Osteocyte (in vitro differentiated cells): ENCODE results near the gene GOLGA3. TPM values are rescaled to one million over a fixed set of nuclear protein-coding genes. Genes with fewer than 3 reads are reported as not detected.
"Not testable (repeated sequence)": the region's sequence is repeated elsewhere in the genome, so short reads cannot be mapped to it uniquely, and the experiment has no call there.

ENCODE experiments used
- DNase-seq: peaks from one replicate; pipeline ENCODE4 v3.0.0; 2021; ENCODE audit warnings: mixed read lengths; ENCODE audit not compliant: unreplicated experiment; ENCODE audit errors: extremely low spot score
- H3K27ac Mint-ChIP-seq: one replicate; pipeline ENCODE4 v1.8.0; 2021; ENCODE audit warnings: mild to moderate bottlenecking, mixed read lengths; ENCODE audit not compliant: unreplicated experiment
- H3K27me3 Mint-ChIP-seq: one replicate; pipeline ENCODE4 v1.8.0; 2021; ENCODE audit warnings: mixed read lengths; ENCODE audit not compliant: unreplicated experiment
- H3K36me3 Mint-ChIP-seq: one replicate; pipeline ENCODE4 v1.8.0; 2021; ENCODE audit warnings: mixed read lengths; ENCODE audit not compliant: unreplicated experiment
- H3K4me1 Mint-ChIP-seq: one replicate; pipeline ENCODE4 v1.8.0; 2021; ENCODE audit warnings: mixed read lengths; ENCODE audit not compliant: unreplicated experiment
- H3K4me3 Mint-ChIP-seq: one replicate; pipeline ENCODE4 v1.8.0; 2021; ENCODE audit warnings: mild to moderate bottlenecking, moderate library complexity, mixed read lengths; ENCODE audit not compliant: unreplicated experiment
- H3K9me3 Mint-ChIP-seq: one replicate; pipeline ENCODE4 v1.8.0; 2021; ENCODE audit warnings: mixed read lengths; ENCODE audit not compliant: unreplicated experiment
- CTCF ChIP-seq: fragments of 200-600 bp; sonication (generic); IDR thresholded peaks from 2 replicates; pipeline ENCODE4 v1.5.0; 2021; ENCODE audit warnings: antibody characterized with exemption, mild to moderate bottlenecking, moderate library complexity
- total RNA-seq: library from RNA; stranded (reverse); gene quantifications from 2 replicates; pipeline ENCODE4 v1.2.1, GENCODE V29; 2021

The GOLGA3 gene
- total RNA-seq, 1 donor from 2014 or later = 104 TPM

- no peaks in the 10 kb centered on the region for H3K4me1 Mint-ChIP-seq
- H3K36me3 Mint-ChIP-seq = peaks cover 47% of the 10 kb centered on the region
- no peak for TF ChIP-seq CTCF
- no peak overlapping the region for H3K4me3 Mint-ChIP-seq
- H3K9me3 Mint-ChIP-seq = no peaks in the 10 kb centered on the region
- H3K27ac Mint-ChIP-seq = no peak overlapping the region
- no peak for DNase-seq
- H3K27me3 Mint-ChIP-seq = no peaks in the 10 kb centered on the region
These were observed 21.6 kb upstream of the GOLGA3 start for GRCh38 chr12:132850291-132850690.

GRCh38 chr12:132848521-132848920 is 19.9 kb upstream of the GOLGA3 start:
- no peaks in the 10 kb centered on the region for H3K27me3 Mint-ChIP-seq
- DNase-seq = no peak
- peaks cover 47% of the 10 kb centered on the region for H3K36me3 Mint-ChIP-seq
- H3K9me3 Mint-ChIP-seq = no peaks in the 10 kb centered on the region
- H3K27ac Mint-ChIP-seq = no peak overlapping the region
- no peak for TF ChIP-seq CTCF
- no peak overlapping the region for H3K4me3 Mint-ChIP-seq
- no peaks in the 10 kb centered on the region for H3K4me1 Mint-ChIP-seq

GRCh38 chr12:132847363-132848356 is 19.0 kb upstream of the GOLGA3 start:
- Mint-ChIP-seq H3K36me3 (peaks cover 43% of the 10 kb centered on the region), H3K4me1 (no peaks in the 10 kb centered on the region), H3K4me3 (no peak overlapping the region), H3K27ac (no peak overlapping the region), H3K9me3 (no peaks in the 10 kb centered on the region), H3K27me3 (no peaks in the 10 kb centered on the region)
- DNase-seq = no peak
- no peak for TF ChIP-seq CTCF

GRCh38 chr12:132844681-132845080 is 16.0 kb upstream of the GOLGA3 start:
- H3K27me3 Mint-ChIP-seq, H3K4me3 Mint-ChIP-seq, DNase-seq, H3K9me3 Mint-ChIP-seq, H3K4me1 Mint-ChIP-seq, H3K27ac Mint-ChIP-seq: not testable (repeated sequence)
- peaks cover 50% of the 10 kb centered on the region for H3K36me3 Mint-ChIP-seq

GRCh38 chr12:132842449-132843045 is 13.9 kb upstream of the GOLGA3 start:
- Mint-ChIP-seq H3K36me3 (peaks cover 46% of the 10 kb centered on the region), H3K27ac (no peak overlapping the region), H3K9me3 (no peaks in the 10 kb centered on the region), H3K27me3 (no peaks in the 10 kb centered on the region), H3K4me3 (no peak overlapping the region), H3K4me1 (no peaks in the 10 kb centered on the region)
- TF ChIP-seq CTCF = no peak
- DNase-seq = no peak
